SJCRH30 (cell line): ENCODE measurements around the gene FOSL2. TPM values are rescaled to one million over a fixed set of nuclear protein-coding genes. Genes with fewer than 3 reads are reported as not detected.
A peak's percentile ranks its signal among the peaks of the same experiment; 100 is the strongest.

Experiments
- DNase-seq, 2 experiments: peaks; one replicate each; pipeline ENCODE4 v3.0.0-alpha.2; 2015 to 2020
- H3K27ac ChIP-seq: fragments of 250-450 bp; sonication (Bioruptor Pico); 2 replicates; pipeline ENCODE4 v1.5.1; 2020; ENCODE audit warnings: mild to moderate bottlenecking, moderate library complexity
- H3K27me3 ChIP-seq: fragments of 250-450 bp; sonication (Bioruptor Pico); 2 replicates; pipeline ENCODE4 v1.5.1; 2020; ENCODE audit warnings: mild to moderate bottlenecking, moderate library complexity
- H3K36me3 ChIP-seq: fragments of 250-450 bp; sonication (Bioruptor Pico); 2 replicates; pipeline ENCODE4 v1.5.1; 2020; ENCODE audit warnings: mild to moderate bottlenecking, moderate library complexity
- H3K4me1 ChIP-seq: fragments of 250-450 bp; sonication (Bioruptor Pico); 2 replicates; pipeline ENCODE4 v1.5.1; 2020; ENCODE audit warnings: mild to moderate bottlenecking, moderate library complexity
- H3K4me3 ChIP-seq: fragments of 250-450 bp; sonication (Bioruptor Pico); 2 replicates; pipeline ENCODE4 v1.5.1; 2020; ENCODE audit warnings: mild to moderate bottlenecking, moderate library complexity
- H3K9me3 ChIP-seq: fragments of 250-450 bp; sonication (Bioruptor Pico); replicated peaks from 2 replicates; pipeline ENCODE4 v1.5.1; 2020; ENCODE audit warnings: mild to moderate bottlenecking, moderate library complexity
- total RNA-seq: library from RNA; depleted of rRNA; stranded (reverse); fragments of >200 nt; shearing (Covaris generic); gene quantifications from 2 replicates; pipeline ENCODE4 v1.2.3, GENCODE V29; 2014

FOSL2 gene
- total RNA-seq, 1 experiment from 2014 or later = 30.7 TPM

DNA sequence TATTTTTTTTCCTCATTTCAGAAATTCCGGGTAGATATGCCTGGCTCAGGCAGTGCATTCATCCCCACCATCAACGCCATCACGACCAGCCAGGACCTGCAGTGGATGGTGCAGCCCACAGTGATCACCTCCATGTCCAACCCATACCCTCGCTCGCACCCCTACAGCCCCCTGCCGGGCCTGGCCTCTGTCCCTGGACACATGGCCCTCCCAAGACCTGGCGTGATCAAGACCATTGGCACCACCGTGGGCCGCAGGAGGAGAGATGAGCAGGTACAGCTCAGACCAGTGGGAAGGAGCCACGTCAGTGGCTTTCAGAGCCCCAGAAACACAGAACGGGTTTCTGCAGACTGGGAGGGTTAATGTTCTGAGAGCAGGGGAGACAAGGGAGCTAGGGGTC is 11.4 kb downstream of the FOSL2 start:
- Histone ChIP-seq H3K27ac (no peak overlapping the region), H3K27me3 (no peaks in the 10 kb centered on the region), H3K9me3 (no peaks in the 10 kb centered on the region), H3K36me3 (peaks cover 66% of the 10 kb centered on the region), H3K4me3 (no peak overlapping the region), H3K4me1 (peaks cover 16% of the 10 kb centered on the region)
- no peak for DNase-seq

GRCh38 chr2:28405537-28405936 is 12.9 kb downstream of the FOSL2 start:
- Histone ChIP-seq H3K27me3 (no peaks in the 10 kb centered on the region), H3K36me3 (peaks cover 78% of the 10 kb centered on the region), H3K9me3 (no peaks in the 10 kb centered on the region), H3K27ac (no peak overlapping the region), H3K4me3 (no peak overlapping the region), H3K4me1 (peaks cover 16% of the 10 kb centered on the region)
- no peak for DNase-seq

- Histone ChIP-seq H3K9me3 (no peaks in the 10 kb centered on the region), H3K4me3 (no peak overlapping the region), H3K27me3 (no peaks in the 10 kb centered on the region), H3K4me1 (peaks cover 16% of the 10 kb centered on the region), H3K36me3 (peaks cover 84% of the 10 kb centered on the region), H3K27ac (no peak overlapping the region)
- DNase-seq = no peak
These were observed 13.8 kb downstream of the FOSL2 start for GRCh38 chr2:28406276-28407096.

GRCh38 chr2:28407131-28407975 is 14.7 kb downstream of the FOSL2 start:
- Histone ChIP-seq H3K4me3 (no peak overlapping the region), H3K4me1 (peaks cover 24% of the 10 kb centered on the region), H3K27ac (no peak overlapping the region), H3K27me3 (no peaks in the 10 kb centered on the region), H3K9me3 (no peaks in the 10 kb centered on the region), H3K36me3 (peaks cover 90% of the 10 kb centered on the region)
- DNase-seq = no peak

DNA sequence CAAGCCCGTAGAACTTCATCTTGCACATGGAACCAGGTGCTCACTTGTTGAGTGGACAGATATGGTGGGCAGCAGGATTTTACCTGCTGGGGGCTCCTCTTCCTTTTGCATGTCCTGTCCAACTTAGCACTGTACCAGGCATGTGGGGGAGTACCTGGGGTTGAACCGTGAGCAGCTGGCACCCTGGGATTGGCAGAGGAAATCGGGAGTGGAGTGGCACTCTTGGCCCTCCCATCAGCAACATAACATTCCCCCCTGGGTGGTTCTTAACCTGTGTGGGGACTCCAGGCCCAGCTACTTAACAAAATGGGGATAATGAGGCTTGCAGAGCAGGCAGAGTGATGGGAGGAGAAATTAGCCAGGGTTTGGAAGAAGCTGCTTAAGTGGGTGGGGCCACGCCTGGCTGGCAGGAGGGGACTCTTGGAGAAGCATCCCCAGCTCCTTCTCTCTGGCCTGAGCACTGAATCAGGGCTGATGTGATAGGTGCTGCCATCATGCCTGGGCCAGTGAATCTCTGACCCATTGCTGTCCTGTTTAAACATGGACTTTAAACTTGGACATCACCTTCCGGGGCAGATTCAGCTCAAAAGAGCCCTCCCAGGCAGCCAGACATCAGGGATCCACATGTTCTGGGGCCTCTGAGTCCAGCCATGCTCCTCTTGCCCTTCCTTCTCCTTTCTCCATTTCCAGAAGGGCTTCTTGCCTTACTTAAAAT is 15.5 kb downstream of the FOSL2 start:
- no peak for DNase-seq
- no peaks in the 10 kb centered on the region for H3K9me3 ChIP-seq
- H3K4me3 ChIP-seq = no peak overlapping the region
- H3K4me1 ChIP-seq = peaks cover 32% of the 10 kb centered on the region
- peak overlapping the region; percentile 37 for H3K27ac ChIP-seq
- peaks cover 88% of the 10 kb centered on the region for H3K36me3 ChIP-seq
- H3K27me3 ChIP-seq = no peaks in the 10 kb centered on the region

GRCh38 chr2:28408764-28409599 is 16.3 kb downstream of the FOSL2 start:
- H3K27me3 ChIP-seq = no peaks in the 10 kb centered on the region
- H3K27ac ChIP-seq = peak overlapping the region; percentile 37
- DNase-seq = peak; percentile 27 to 49
- H3K36me3 ChIP-seq = peaks cover 80% of the 10 kb centered on the region
- no peaks in the 10 kb centered on the region for H3K9me3 ChIP-seq
- H3K4me1 ChIP-seq = peaks cover 37% of the 10 kb centered on the region
- no peak overlapping the region for H3K4me3 ChIP-seq

- Histone ChIP-seq H3K4me1 (peaks cover 58% of the 10 kb centered on the region), H3K9me3 (no peaks in the 10 kb centered on the region), H3K27me3 (no peaks in the 10 kb centered on the region), H3K4me3 (no peak overlapping the region), H3K27ac (no peak overlapping the region), H3K36me3 (peaks cover 67% of the 10 kb centered on the region)
- DNase-seq = no peak
These were observed 18.6 kb downstream of the FOSL2 start for GRCh38 chr2:28411166-28411755.

- Histone ChIP-seq H3K4me3 (no peak overlapping the region), H3K4me1 (peaks cover 58% of the 10 kb centered on the region), H3K27ac (peak overlapping the region; percentile 98), H3K9me3 (no peaks in the 10 kb centered on the region), H3K36me3 (peaks cover 58% of the 10 kb centered on the region), H3K27me3 (no peaks in the 10 kb centered on the region)
- no peak for DNase-seq
These were observed 19.4 kb downstream of the FOSL2 start for GRCh38 chr2:28411956-28412609.

DNA sequence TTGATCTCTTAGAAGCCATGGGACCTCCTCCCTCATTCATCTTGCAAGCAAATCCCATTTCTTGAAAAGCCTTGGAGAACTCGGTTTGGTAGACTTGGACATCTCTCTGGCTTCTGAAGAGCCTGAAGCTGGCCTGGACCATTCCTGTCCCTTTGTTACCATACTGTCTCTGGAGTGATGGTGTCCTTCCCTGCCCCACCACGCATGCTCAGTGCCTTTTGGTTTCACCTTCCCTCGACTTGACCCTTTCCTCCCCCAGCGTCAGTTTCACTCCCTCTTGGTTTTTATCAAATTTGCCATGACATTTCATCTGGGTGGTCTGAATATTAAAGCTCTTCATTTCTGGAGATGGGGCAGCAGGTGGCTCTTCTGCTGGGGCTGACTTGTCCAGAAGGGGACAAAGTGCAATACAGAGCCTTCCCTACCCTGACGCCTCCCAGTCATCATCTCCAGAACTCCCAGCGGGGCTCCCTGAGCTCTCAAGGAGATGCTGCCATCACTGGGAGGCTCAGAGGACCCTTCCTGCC is 20.0 kb downstream of the FOSL2 start:
- peak; percentile 73 to 85 for DNase-seq
- H3K4me1 ChIP-seq = peaks cover 56% of the 10 kb centered on the region
- H3K4me3 ChIP-seq = no peak overlapping the region
- H3K36me3 ChIP-seq = peaks cover 52% of the 10 kb centered on the region
- H3K27me3 ChIP-seq = no peaks in the 10 kb centered on the region
- H3K27ac ChIP-seq = peak overlapping the region; percentile 98
- no peaks in the 10 kb centered on the region for H3K9me3 ChIP-seq

DNA sequence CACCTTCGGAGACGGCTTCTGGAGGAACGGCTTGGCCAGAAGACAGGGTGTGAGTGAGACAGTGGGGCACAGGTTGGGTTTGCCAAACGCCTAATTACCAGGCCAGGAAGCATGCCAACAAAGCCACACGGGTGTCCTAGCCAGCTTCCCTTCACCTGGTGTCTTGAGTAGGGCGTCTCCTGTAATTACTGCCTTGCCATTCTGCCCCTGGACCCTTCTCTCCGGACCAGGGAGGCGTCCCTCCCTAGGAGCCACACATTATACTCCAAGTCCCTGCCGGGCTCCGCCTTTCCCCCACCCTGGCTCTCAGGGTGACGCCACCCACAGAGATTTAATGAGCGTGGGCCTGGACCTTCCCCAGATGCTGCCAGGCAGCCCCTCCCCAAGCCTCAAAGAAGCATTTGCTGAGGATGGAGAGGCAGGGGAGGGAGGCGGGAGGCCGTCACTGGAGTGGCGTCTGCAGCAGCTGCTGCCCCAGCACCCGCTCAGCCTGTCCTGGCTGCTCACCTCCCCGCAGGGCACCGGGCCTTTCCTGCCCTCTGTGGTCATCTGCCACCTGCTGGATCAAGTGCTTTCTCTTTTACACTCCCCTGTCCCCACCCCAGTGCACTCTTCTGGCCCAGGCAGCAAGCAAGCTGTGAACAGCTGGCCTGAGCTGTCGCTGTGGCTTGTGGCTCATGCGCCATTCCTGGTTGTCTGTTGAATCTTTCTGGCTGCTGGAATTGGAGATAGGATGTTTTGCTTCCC is 20.7 kb downstream of the FOSL2 start:
- H3K27me3 ChIP-seq = no peaks in the 10 kb centered on the region
- DNase-seq = peak; percentile 100
- H3K36me3 ChIP-seq = peaks cover 46% of the 10 kb centered on the region
- H3K4me1 ChIP-seq = peaks cover 49% of the 10 kb centered on the region
- peak overlapping the region; percentile 98 for H3K27ac ChIP-seq
- H3K9me3 ChIP-seq = no peaks in the 10 kb centered on the region
- no peak overlapping the region for H3K4me3 ChIP-seq

GRCh38 chr2:28413899-28414295 is 21.2 kb downstream of the FOSL2 start:
- H3K4me3 ChIP-seq = no peak overlapping the region
- H3K27me3 ChIP-seq = no peaks in the 10 kb centered on the region
- H3K9me3 ChIP-seq = no peaks in the 10 kb centered on the region
- peak overlapping the region; percentile 98 for H3K27ac ChIP-seq
- peaks cover 40% of the 10 kb centered on the region for H3K36me3 ChIP-seq
- peaks cover 44% of the 10 kb centered on the region for H3K4me1 ChIP-seq
- DNase-seq = peak; percentile 80 to 92

GRCh38 chr2:28414583-28414982 is 21.9 kb downstream of the FOSL2 start:
- peak; percentile 71 to 86 for DNase-seq
- H3K36me3 ChIP-seq = peaks cover 33% of the 10 kb centered on the region
- no peak overlapping the region for H3K4me3 ChIP-seq
- H3K27me3 ChIP-seq = no peaks in the 10 kb centered on the region
- H3K9me3 ChIP-seq = no peaks in the 10 kb centered on the region
- peaks cover 42% of the 10 kb centered on the region for H3K4me1 ChIP-seq
- H3K27ac ChIP-seq = peak overlapping the region; percentile 98

DNA sequence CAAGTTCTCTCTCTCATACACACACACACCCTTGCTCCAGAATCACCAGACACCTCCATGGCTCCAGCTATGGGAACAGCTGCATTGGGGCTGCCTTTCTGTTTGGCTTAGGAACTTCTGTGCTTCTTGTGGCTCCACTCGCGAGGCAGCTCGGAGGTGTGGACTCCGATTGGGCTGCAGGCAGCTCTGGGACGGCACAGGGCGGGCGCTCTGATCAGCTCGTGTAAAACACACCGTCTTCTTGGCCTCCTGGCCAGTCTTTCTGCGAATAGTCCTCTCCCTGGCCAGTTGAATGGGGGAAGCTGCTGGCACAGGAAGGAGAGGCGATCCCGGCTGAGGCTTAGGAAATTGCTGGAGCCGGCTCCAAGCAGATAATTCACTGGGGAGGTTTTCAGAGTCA is 22.4 kb downstream of the FOSL2 start:
- Histone ChIP-seq H3K36me3 (peaks cover 29% of the 10 kb centered on the region), H3K4me1 (peaks cover 42% of the 10 kb centered on the region), H3K4me3 (no peak overlapping the region), H3K27me3 (no peaks in the 10 kb centered on the region), H3K9me3 (no peaks in the 10 kb centered on the region), H3K27ac (peak overlapping the region; percentile 98)
- peak; percentile 83 to 94 for DNase-seq
